Esophagus squamous epithelium (tissue), 5 donors: ENCODE results near the gene RPH3AL. TPM values are rescaled to one million over a fixed set of nuclear protein-coding genes. Genes with fewer than 3 reads are reported as not detected.
A peak's percentile ranks its signal among the peaks of the same experiment; 100 is the strongest.

ENCODE experiments used
- DNase-seq: peaks from one replicate; lab custom pipeline; 2025; lab: John Stamatoyannopoulos, UW
- H3K27ac ChIP-seq, 4 donors: fragments of 200-600 bp; sonication (generic); one replicate each; pipeline ENCODE4 v1.5.1; 2016 to 2019; ENCODE audit warnings: mild to moderate bottlenecking in 1 of 4
- H3K27me3 ChIP-seq, 4 donors: fragments of 200-600 bp; sonication (generic); 1 replicate in 3 of 4; 2 replicates in 1 of 4; pipeline versions ENCODE4 v1.5.1 to v1.6.0; 2017 to 2021; ENCODE audit warnings: antibody characterized with exemption in 1 of 4
- H3K36me3 ChIP-seq, 3 donors: fragments of 200-600 bp; sonication (generic); one replicate each; pipeline ENCODE4 v1.5.1; 2016 to 2019
- H3K4me1 ChIP-seq, 3 donors: fragments of 200-600 bp; sonication (generic); one replicate each; pipeline ENCODE4 v1.5.1; 2017 to 2019
- H3K4me3 ChIP-seq, 4 donors: fragments of 200-600 bp; sonication (generic); 1 replicate in 3 of 4; 2 replicates in 1 of 4; pipeline ENCODE4 v1.5.1; 2016 to 2019; ENCODE audit warnings: mild to moderate bottlenecking in 2 of 4, moderate library complexity in 1 of 4
- H3K9me3 ChIP-seq, 3 donors: fragments of 200-600 bp; sonication (generic); one replicate each; pipeline ENCODE4 v1.5.1; 2016 to 2019
- POLR2A ChIP-seq, 4 donors: fragments of 450-650 bp; IDR thresholded peaks; one replicate each; pipeline ENCODE4 v1.6.1; 2017; ENCODE audit warnings: antibody characterized with exemption in 4 of 4, mild to moderate bottlenecking in 4 of 4, moderate library complexity in 3 of 4
- WGBS, 2 donors: methylation state at CpG; one replicate each; pipeline ENCODE4 v1.1.5; 2018; 5-methylcytosine and 5-hydroxymethylcytosine counted together
- intact Hi-C: fragments of 100-400 bp; cut with DNase I; formaldehyde crosslinking; loops from one replicate; pipeline ENCODE4 v1.15.0; 2022
- total RNA-seq, 4 donors: library from RNA; depleted of rRNA; stranded (reverse); fragments of >200 nt; gene quantifications; one replicate each; pipeline ENCODE4 v1.1.0, GENCODE V29; 2016
- TF ChIP-seq, protein P1 (sequence below), 6 experiments: fragments of 450-650 bp in 4 of 6; fragments of 200-600 bp in 2 of 6; sonication (generic) in 2 of 6; IDR thresholded peaks; one replicate each; pipeline ENCODE4 v1.5.1; 2016 to 2019; ENCODE audit warnings: antibody characterized with exemption in 6 of 6, mild to moderate bottlenecking in 4 of 6, moderate library complexity in 4 of 6
- donor health status: DM: yes; HTN: yes; CAD: no.

The RPH3AL gene
- total RNA-seq, 4 donors from 2014 or later, result 5.2 to 18.3 (median 7.5) TPM

DNA sequence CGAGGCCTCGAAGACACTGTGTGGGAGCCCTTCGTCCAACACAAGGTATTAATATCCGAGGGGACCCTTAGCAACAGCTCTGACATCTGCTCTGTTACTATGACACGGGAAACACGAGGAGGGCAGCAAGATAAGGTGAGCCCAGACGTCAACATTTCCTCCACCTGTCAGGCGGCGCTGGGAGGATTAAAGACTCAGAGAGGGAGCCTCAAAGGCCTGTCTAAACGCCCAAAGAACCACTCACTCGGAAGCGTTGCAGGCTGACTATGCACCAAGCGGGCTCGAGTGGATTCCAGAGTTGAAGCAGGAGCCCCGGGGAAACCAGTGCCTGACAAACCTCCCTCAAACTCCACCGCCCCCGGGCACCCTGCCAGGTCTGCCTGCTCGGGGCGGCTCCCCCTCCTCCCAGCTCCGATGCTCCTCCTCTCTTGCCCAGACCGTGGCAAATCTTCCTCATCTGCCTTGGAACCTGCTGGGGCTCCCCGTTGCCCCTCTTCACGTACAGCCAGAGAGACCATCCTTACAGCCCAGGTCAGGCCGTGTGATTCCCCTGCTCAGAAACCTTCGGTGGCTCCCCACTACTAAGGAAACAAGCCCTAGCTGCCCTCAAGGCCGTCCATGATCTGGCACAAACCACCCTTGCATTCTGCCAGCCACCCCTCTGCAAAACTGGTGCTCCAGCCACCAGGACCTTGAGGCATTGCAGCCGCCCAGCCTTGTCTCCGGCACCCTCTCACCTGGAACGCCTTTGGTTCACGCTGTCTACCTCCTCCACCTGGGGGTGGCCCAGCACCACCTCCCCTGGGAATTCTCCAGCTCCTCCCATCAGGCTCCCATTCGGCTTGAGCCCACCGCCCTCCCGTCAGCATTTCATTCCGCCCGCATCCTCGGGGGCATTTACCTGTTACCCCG lies 16.2 kb downstream of the RPH3AL start:
- TF ChIP-seq POLR2A (IDR thresholded peaks at IDR 0.05), result no peak
- TF ChIP-seq, protein P1, sequence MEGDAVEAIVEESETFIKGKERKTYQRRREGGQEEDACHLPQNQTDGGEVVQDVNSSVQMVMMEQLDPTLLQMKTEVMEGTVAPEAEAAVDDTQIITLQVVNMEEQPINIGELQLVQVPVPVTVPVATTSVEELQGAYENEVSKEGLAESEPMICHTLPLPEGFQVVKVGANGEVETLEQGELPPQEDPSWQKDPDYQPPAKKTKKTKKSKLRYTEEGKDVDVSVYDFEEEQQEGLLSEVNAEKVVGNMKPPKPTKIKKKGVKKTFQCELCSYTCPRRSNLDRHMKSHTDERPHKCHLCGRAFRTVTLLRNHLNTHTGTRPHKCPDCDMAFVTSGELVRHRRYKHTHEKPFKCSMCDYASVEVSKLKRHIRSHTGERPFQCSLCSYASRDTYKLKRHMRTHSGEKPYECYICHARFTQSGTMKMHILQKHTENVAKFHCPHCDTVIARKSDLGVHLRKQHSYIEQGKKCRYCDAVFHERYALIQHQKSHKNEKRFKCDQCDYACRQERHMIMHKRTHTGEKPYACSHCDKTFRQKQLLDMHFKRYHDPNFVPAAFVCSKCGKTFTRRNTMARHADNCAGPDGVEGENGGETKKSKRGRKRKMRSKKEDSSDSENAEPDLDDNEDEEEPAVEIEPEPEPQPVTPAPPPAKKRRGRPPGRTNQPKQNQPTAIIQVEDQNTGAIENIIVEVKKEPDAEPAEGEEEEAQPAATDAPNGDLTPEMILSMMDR (IDR thresholded peaks at IDR 0.05), result no peak
- no peak for DNase-seq
- intact Hi-C loops, result no loop called here
- peak overlapping the region in 3 of 4 donors; percentile 6 to 87 (median 63) for H3K27ac ChIP-seq
- peak overlapping the region in 1 of 4 donors; percentile 37 for H3K4me3 ChIP-seq
- peaks cover 0 to 16% (median 0%) of the 10 kb centered on the region in 4 donors for H3K27me3 ChIP-seq
- no peaks in the 10 kb centered on the region for H3K9me3 ChIP-seq
- no peaks in the 10 kb centered on the region for H3K36me3 ChIP-seq
- 45 to 48% methylated on average over 21 to 35 of the region's 37 CpGs for WGBS, 2 donors
- peaks cover 0 to 88% (median 45%) of the 10 kb centered on the region in 3 donors for H3K4me1 ChIP-seq

DNA sequence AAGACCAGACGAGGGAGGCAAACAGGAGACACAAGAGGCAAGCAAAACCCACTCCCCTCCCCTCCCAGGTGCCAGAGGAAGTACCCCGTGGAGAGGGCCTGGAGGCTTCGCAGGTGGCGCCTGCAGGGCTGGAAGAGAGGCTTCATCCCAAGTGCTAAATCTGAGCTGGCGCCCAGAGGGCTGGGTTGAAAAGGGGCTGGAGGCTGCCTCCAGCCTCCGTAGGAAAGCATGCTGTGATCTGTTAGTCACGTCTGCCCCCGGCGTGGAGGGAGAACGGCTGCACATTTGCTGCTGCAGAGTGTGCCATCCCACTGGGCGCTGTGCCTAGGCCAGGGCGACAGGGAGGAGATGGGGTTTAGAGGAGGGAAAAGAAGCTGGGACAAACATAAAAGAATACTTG lies 16.9 kb downstream of the RPH3AL start:
- 38 to 41% methylated on average over 4 to 11 of the region's 12 CpGs for WGBS, 2 donors
- intact Hi-C loops, result no loop called here
- Histone ChIP-seq H3K4me1 (peaks cover 0 to 95% (median 52%) of the 10 kb centered on the region in 3 donors), H3K4me3 (peak overlapping the region in 1 of 4 donors; percentile 37), H3K27ac (peak overlapping the region in 2 of 4 donors; percentile 63 to 87), H3K9me3 (no peaks in the 10 kb centered on the region), H3K27me3 (peaks cover 0 to 16% (median 0%) of the 10 kb centered on the region in 4 donors), H3K36me3 (no peaks in the 10 kb centered on the region)
- TF ChIP-seq POLR2A (IDR thresholded peaks at IDR 0.05), result no peak
- TF ChIP-seq, protein P1 (IDR thresholded peaks at IDR 0.05), result no peak
- DNase-seq, result no peak

DNA sequence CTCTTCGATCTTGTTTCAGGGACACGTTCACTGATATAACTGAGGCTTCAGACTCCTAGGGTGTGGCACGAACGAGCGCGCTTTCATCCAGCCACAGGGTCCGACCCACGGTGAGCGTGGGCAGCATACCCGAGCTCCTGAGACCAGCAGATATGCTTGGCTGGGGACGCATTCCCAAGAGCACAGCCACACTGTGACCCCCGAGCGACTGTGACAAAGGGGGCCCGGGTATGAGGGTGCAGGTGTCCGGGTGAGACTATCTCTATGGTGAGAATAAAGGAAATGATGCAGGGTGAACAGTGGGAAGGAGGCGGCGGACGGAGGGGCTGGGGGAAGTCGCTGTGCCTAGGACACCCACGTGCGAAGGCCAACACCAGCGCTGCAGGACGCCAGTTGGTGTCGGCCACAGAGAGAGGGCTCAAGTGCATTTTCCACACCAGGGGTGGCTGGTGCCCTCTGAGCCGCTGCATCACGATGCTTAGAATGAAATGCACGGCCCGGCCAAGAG lies 17.6 kb downstream of the RPH3AL start:
- 78 to 82% methylated on average over 21 to 23 of the region's 28 CpGs for WGBS, 2 donors
- DNase-seq, result no peak
- Histone ChIP-seq H3K9me3 (no peaks in the 10 kb centered on the region), H3K36me3 (no peaks in the 10 kb centered on the region), H3K27ac (peak overlapping the region in 3 of 4 donors; percentile 68 to 87 (median 80)), H3K4me3 (peak overlapping the region in 1 of 4 donors; percentile 37), H3K27me3 (peaks cover 0 to 16% (median 0%) of the 10 kb centered on the region in 4 donors), H3K4me1 (peaks cover 0 to 96% (median 52%) of the 10 kb centered on the region in 3 donors)
- intact Hi-C loops, result no loop called here
- no peak for TF ChIP-seq POLR2A (IDR thresholded peaks at IDR 0.05)
- TF ChIP-seq, protein P1 (IDR thresholded peaks at IDR 0.05), result no peak

DNA sequence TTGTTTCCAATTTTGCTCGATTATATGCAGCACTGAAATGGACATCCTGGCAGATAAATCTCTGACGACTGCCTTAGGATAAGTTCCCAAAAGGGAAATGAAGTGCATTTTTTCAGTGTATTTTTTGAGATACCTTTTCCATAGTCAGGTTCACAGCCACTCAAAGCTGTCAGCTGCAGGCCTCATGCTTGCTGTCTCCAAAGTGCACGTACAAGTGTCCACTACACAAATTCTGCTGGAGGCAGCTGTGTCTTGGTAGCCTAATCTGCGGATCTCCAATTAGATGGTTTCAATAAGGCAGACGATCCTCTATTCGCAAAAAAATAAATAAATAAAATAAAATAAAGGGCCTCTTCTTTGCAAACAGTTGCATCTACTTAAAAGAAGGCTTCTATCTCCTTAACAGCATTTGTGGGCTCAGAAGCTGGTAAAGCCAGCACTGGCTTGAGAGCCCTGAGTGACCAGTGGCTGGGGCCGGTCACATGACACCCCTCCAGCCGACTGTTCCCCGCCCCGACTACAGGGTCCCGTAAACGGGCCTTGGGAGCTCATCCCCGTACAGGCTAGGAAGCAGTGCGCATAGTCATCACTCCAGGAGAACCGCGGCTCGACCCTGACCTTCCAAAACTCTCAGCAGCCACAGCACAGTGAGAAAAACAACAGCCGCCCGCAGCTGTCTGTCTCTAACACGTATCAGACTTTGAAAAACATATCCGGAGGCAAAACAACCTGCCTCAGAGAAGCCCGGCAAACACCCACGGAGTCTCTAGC lies 18.8 kb downstream of the RPH3AL start:
- H3K27ac ChIP-seq, result peak overlapping the region; percentile 11 to 87 (median 74)
- peak in 2 of 4 donors; percentile 46 to 53 for TF ChIP-seq POLR2A (IDR thresholded peaks at IDR 0.05)
- TF ChIP-seq, protein P1 (IDR thresholded peaks at IDR 0.05), result no peak
- H3K4me3 ChIP-seq, result peak overlapping the region in 3 of 4 donors; percentile 19 to 56 (median 19)
- no peaks in the 10 kb centered on the region for H3K9me3 ChIP-seq
- 52 to 55% methylated on average over 15 to 23 of the region's 23 CpGs for WGBS, 2 donors
- intact Hi-C loops, result no loop called here
- H3K4me1 ChIP-seq, result peaks cover 0 to 84% (median 45%) of the 10 kb centered on the region in 3 donors
- H3K27me3 ChIP-seq, result peaks cover 0 to 16% (median 0%) of the 10 kb centered on the region in 4 donors
- no peak for DNase-seq
- no peaks in the 10 kb centered on the region for H3K36me3 ChIP-seq
